K562 (cell line): ENCODE measurements around the gene VTN. TPM values are rescaled to one million over a fixed set of nuclear protein-coding genes. Genes with fewer than 3 reads are reported as not detected.

ENCODE experiments used
- ARNT ChIP-seq, 2 experiments: fragments of 450-650 bp; IDR thresholded peaks; 2 replicates each; pipeline ENCODE4 v1.6.1; 2016; ENCODE audit warnings: mild to moderate bottlenecking in 1 of 2
- CHD2 ChIP-seq: IDR thresholded peaks from 2 replicates; pipeline ENCODE4 v1.6.1; 2011; ENCODE audit warnings: low read depth, low read length
- DPF2 ChIP-seq: fragments of 450-650 bp; IDR thresholded peaks from 2 replicates; pipeline ENCODE4 v1.6.1; 2016
- ELF1 ChIP-seq: fragments of 200-800 bp; sonication (Bioruptor generic); IDR thresholded peaks from 2 replicates; pipeline ENCODE4 v1.6.1; 2016; ENCODE audit warnings: missing genetic modification characterization, missing compliant biosample characterization
- FOXK1 ChIP-seq: sonication (generic); formaldehyde crosslinking; IDR thresholded peaks from 2 replicates; pipeline ENCODE4 v1.8.0; 2022; ENCODE audit warnings: missing genetic modification reagents, mild to moderate bottlenecking, borderline replicate concordance
- IRF2 ChIP-seq: sonication (generic); formaldehyde crosslinking; IDR thresholded peaks from 2 replicates; pipeline ENCODE4 v1.8.1; 2022; ENCODE audit warnings: mild to moderate bottlenecking, missing genetic modification reagents
- MBD1 ChIP-seq: fragments of 250-450 bp; sonication (Bioruptor Pico); IDR thresholded peaks from 2 replicates; pipeline ENCODE4 v1.8.0; 2022; ENCODE audit warnings: inconsistent platforms
- MCM3 ChIP-seq: fragments of 450-650 bp; IDR thresholded peaks from 2 replicates; pipeline ENCODE4 v1.6.1; 2016
- MCM5 ChIP-seq: fragments of 450-650 bp; IDR thresholded peaks from 2 replicates; pipeline ENCODE4 v1.6.1; 2016; ENCODE audit warnings: low read depth
- MXD1 ChIP-seq: fragments of 250-450 bp; sonication (Bioruptor Pico); IDR thresholded peaks from 2 replicates; pipeline ENCODE4 v1.8.0; 2021; ENCODE audit warnings: borderline replicate concordance, mild to moderate bottlenecking, moderate library complexity; ENCODE audit not compliant: poor library complexity, severe bottlenecking
- RFX5 ChIP-seq: IDR thresholded peaks from 2 replicates; pipeline ENCODE4 v1.6.1; 2011; ENCODE audit warnings: low read depth, mild to moderate bottlenecking, improper control_type of control experiment, low read length
- TFE3 ChIP-seq: fragments of 450-650 bp; formaldehyde crosslinking; IDR thresholded peaks from 2 replicates; pipeline ENCODE4 v1.4.0; 2020; ENCODE audit warnings: mild to moderate bottlenecking, mixed read lengths
- TRIM24 ChIP-seq, 2 experiments: fragments of 450-650 bp; IDR thresholded peaks; 2 replicates each; pipeline ENCODE4 v1.6.1; 2016
- ZBTB43 ChIP-seq: sonication (generic); formaldehyde crosslinking; IDR thresholded peaks from 2 replicates; pipeline ENCODE4 v1.8.0; 2023; ENCODE audit warnings: mild to moderate bottlenecking, missing genetic modification reagents
- ZNF197 ChIP-seq: fragments of 200-800 bp; sonication (Bioruptor generic); IDR thresholded peaks from 2 replicates; pipeline ENCODE4 v1.6.1; 2016; ENCODE audit warnings: low read depth, missing genetic modification characterization, missing compliant biosample characterization
- ZNF212 ChIP-seq: fragments of 450-650 bp; formaldehyde crosslinking; IDR thresholded peaks from 2 replicates; pipeline ENCODE4 v1.4.0; 2020; ENCODE audit warnings: mild to moderate bottlenecking
- ZNF586 ChIP-seq: fragments of 450-650 bp; formaldehyde crosslinking; conservative IDR thresholded peaks from 2 replicates; pipeline ENCODE4 v1.4.0; 2020; ENCODE audit warnings: mild to moderate bottlenecking, moderate library complexity
- polyA plus RNA-seq, 8 experiments: library from polyadenylated mRNA; depleted of rRNA in 4 of 8; stranded (reverse) in 5 of 8; unstranded in 3 of 8; fragments of >200 nt; fragmentation: Nextera tagmentation in 2 of 8; fragmentation: Illumina TruSeq in 1 of 8; extraction: Ambion mirVana in 2 of 8; extraction: Trizol in 1 of 8; gene quantifications; 2 replicates each; pipeline versions ENCODE4 v1.2.1 to v1.2.3, GENCODE V29; 2011 to 2014; ENCODE audit warnings: inconsistent platforms in 1 of 8, missing spikeins in 1 of 8
- total RNA-seq, 7 experiments: library from RNA; depleted of rRNA in 6 of 7; stranded (reverse); fragments of >200 nt in 6 of 7; fragmentation: Illumina TruSeq in 2 of 7; extraction: Trizol in 2 of 7; gene quantifications; 2 replicates each; pipeline versions ENCODE4 v1.2.1 to v1.2.3, GENCODE V29; 2011 to 2021; ENCODE audit warnings: low replicate concordance in 1 of 7
- TF ChIP-seq, protein P1 (sequence below): sonication (generic); formaldehyde crosslinking; IDR thresholded peaks from 2 replicates; pipeline ENCODE4 v1.8.0; 2022; ENCODE audit warnings: missing genetic modification reagents, mild to moderate bottlenecking, moderate library complexity, borderline replicate concordance
- TF ChIP-seq, protein P2 (sequence below), 2 experiments: IDR thresholded peaks; 2 replicates each; pipeline ENCODE4 v1.6.1; 2011; ENCODE audit warnings: borderline replicate concordance in 1 of 2, control low read depth in 1 of 2, low read depth in 1 of 2, low read length in 1 of 2, mild to moderate bottlenecking in 1 of 2, mixed read lengths in 1 of 2, moderate library complexity in 1 of 2; ENCODE audit not compliant: insufficient read depth in 1 of 2, insufficient read length in 1 of 2, poor library complexity in 1 of 2, severe bottlenecking in 1 of 2; ENCODE audit errors: extremely low read depth in 1 of 2
- TF ChIP-seq, protein P3 (sequence below): sonication (generic); formaldehyde crosslinking; IDR thresholded peaks from 2 replicates; pipeline ENCODE4 v1.8.0; 2022; ENCODE audit warnings: missing genetic modification reagents, mild to moderate bottlenecking, borderline replicate concordance

Gene VTN
- total and polyA plus RNA-seq, 9 of the 15 experiments (the other 6 are each of a cell fraction or from before 2014, with no cell fraction given), result 0.13 to 1.0 (median 0.29) TPM; not detected in 1

GRCh38 chr17:28384281-28385036 is 14.4 kb upstream of the VTN start (continued):
- TF ChIP-seq MBD1 (CRISPR knock-in tag) (no peak), FOXK1 (CRISPR knock-in tag) (no peak), ZNF586 (CRISPR knock-in tag) (no peak), ARNT (IDR thresholded peaks at IDR 0.05) (no peak), MCM5 (no peak), CHD2 (peak; percentile 19; the same call in 1 of the 2 replicates), TFE3 (no peak), ELF1 (peak; percentile 70), TRIM24 (IDR thresholded peaks at IDR 0.05) (no peak), ZNF212 (CRISPR knock-in tag) (no peak), ZNF197 (CRISPR knock-in tag) (no peak), MXD1 (no peak), ZBTB43 (no peak), DPF2 (no peak), MCM3 (no peak), RFX5 (no peak), IRF2 (CRISPR knock-in tag) (no peak)
- TF ChIP-seq, protein P1, sequence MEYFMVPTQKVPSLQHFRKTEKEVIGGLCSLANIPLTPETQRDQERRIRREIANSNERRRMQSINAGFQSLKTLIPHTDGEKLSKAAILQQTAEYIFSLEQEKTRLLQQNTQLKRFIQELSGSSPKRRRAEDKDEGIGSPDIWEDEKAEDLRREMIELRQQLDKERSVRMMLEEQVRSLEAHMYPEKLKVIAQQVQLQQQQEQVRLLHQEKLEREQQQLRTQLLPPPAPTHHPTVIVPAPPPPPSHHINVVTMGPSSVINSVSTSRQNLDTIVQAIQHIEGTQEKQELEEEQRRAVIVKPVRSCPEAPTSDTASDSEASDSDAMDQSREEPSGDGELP (CRISPR knock-in tag), result peak; percentile 53; the same call in 1 of the 2 replicates
- TF ChIP-seq, protein P2, sequence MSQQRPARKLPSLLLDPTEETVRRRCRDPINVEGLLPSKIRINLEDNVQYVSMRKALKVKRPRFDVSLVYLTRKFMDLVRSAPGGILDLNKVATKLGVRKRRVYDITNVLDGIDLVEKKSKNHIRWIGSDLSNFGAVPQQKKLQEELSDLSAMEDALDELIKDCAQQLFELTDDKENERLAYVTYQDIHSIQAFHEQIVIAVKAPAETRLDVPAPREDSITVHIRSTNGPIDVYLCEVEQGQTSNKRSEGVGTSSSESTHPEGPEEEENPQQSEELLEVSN (IDR thresholded peaks at IDR 0.05; ENCODE audit: borderline replicate concordance in 1 of 2, extremely low read depth in 1 of 2, insufficient read depth in 1 of 2, insufficient read length in 1 of 2, low read depth in 1 of 2, low read length in 1 of 2, poor library complexity in 1 of 2, severe bottlenecking in 1 of 2), result no peak
- TF ChIP-seq, protein P3, sequence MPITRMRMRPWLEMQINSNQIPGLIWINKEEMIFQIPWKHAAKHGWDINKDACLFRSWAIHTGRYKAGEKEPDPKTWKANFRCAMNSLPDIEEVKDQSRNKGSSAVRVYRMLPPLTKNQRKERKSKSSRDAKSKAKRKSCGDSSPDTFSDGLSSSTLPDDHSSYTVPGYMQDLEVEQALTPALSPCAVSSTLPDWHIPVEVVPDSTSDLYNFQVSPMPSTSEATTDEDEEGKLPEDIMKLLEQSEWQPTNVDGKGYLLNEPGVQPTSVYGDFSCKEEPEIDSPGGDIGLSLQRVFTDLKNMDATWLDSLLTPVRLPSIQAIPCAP (CRISPR knock-in tag), result no peak
